Measurements from ENCODE around the gene PLXND1.

DNA sequence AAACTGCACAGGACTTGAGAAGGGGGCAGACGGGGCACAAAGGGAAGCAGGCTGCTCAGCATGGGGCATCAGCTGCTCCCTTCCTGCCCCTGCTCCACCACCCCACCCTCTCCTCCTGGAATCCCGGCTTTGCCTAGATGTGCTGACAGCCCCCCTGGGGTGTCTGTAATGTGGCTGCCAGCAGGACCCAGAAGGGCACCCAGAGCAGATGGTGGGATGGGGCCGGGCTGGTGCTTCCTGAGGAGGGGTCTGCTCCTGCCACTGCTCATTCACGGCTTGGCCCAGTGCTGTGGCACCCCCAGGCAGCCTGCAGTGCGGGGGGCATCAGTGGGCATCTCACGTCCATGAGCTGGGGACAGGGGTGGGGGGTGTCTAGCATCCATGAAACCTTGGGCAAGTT, 53.3 kb downstream of the PLXND1 start:
- TF ChIP-seq, protein P1, sequence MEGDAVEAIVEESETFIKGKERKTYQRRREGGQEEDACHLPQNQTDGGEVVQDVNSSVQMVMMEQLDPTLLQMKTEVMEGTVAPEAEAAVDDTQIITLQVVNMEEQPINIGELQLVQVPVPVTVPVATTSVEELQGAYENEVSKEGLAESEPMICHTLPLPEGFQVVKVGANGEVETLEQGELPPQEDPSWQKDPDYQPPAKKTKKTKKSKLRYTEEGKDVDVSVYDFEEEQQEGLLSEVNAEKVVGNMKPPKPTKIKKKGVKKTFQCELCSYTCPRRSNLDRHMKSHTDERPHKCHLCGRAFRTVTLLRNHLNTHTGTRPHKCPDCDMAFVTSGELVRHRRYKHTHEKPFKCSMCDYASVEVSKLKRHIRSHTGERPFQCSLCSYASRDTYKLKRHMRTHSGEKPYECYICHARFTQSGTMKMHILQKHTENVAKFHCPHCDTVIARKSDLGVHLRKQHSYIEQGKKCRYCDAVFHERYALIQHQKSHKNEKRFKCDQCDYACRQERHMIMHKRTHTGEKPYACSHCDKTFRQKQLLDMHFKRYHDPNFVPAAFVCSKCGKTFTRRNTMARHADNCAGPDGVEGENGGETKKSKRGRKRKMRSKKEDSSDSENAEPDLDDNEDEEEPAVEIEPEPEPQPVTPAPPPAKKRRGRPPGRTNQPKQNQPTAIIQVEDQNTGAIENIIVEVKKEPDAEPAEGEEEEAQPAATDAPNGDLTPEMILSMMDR (IDR thresholded peaks at IDR 0.05; ENCODE audit: low read depth, low read length): no peak
- TF ChIP-seq POLR2A (IDR thresholded peaks at IDR 0.05; ENCODE audit: extremely low read depth, insufficient read length) (no peak), MYC (IDR thresholded peaks at IDR 0.05; ENCODE audit: low read depth, low read length) (no peak)
- TF ChIP-seq, protein P2, sequence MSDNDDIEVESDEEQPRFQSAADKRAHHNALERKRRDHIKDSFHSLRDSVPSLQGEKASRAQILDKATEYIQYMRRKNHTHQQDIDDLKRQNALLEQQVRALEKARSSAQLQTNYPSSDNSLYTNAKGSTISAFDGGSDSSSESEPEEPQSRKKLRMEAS (IDR thresholded peaks at IDR 0.05; ENCODE audit: low read depth, low read length): no peak

Data from NB4 (cell line).